Upper lobe of left lung (tissue), 4 donors: ENCODE data around the gene MBP.

Experiments used
- EP300 ChIP-seq, 4 donors: sonication (generic); formaldehyde crosslinking; IDR thresholded peaks; one replicate each; pipeline ENCODE4 v1.5.1; 2017; ENCODE audit warnings: antibody characterized with exemption in 4 of 4, control low read depth in 2 of 4
- POLR2A ChIP-seq, 4 donors: fragments of 450-650 bp; IDR thresholded peaks; one replicate each; pipeline ENCODE4 v1.5.1; 2016 to 2017; ENCODE audit warnings: antibody characterized with exemption in 4 of 4, mild to moderate bottlenecking in 2 of 4
- TF ChIP-seq, protein P1 (sequence below), 6 experiments: fragments of 450-650 bp in 4 of 6; fragments of 200-600 bp in 2 of 6; sonication (generic) in 2 of 6; IDR thresholded peaks; one replicate each; pipeline ENCODE4 v1.5.1; 2016 to 2019; ENCODE audit warnings: antibody characterized with exemption in 6 of 6

DNA sequence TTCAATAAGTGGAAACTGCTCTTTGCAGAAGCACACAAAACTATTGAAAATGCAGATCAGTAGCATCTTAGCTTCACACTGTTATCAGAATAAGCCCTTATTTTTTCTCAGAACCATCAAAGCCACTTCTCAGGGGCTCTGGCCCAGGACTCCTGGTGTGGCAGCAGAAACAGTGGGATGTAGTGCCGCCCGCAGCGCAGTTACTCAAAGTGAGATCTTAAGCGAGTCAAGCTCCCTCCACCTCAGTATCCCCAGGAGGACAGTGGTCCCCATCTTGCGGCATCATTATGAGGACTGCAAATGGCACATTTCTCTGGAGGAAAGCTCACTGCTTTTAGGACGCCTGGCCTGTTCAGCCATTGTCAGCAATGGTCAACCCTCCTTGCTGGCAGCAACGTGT, 60.0 kb downstream of the MBP start:
- TF ChIP-seq EP300 (IDR thresholded peaks at IDR 0.05) (no peak), POLR2A (IDR thresholded peaks at IDR 0.05) (no peak)
- TF ChIP-seq, protein P1, sequence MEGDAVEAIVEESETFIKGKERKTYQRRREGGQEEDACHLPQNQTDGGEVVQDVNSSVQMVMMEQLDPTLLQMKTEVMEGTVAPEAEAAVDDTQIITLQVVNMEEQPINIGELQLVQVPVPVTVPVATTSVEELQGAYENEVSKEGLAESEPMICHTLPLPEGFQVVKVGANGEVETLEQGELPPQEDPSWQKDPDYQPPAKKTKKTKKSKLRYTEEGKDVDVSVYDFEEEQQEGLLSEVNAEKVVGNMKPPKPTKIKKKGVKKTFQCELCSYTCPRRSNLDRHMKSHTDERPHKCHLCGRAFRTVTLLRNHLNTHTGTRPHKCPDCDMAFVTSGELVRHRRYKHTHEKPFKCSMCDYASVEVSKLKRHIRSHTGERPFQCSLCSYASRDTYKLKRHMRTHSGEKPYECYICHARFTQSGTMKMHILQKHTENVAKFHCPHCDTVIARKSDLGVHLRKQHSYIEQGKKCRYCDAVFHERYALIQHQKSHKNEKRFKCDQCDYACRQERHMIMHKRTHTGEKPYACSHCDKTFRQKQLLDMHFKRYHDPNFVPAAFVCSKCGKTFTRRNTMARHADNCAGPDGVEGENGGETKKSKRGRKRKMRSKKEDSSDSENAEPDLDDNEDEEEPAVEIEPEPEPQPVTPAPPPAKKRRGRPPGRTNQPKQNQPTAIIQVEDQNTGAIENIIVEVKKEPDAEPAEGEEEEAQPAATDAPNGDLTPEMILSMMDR (IDR thresholded peaks at IDR 0.05) = no peak
